ENCODE results near the gene WDR88. TPM values are rescaled to one million over a fixed set of nuclear protein-coding genes. Genes with fewer than 3 reads are reported as not detected.

The WDR88 gene
- total and polyA plus RNA-seq, 12 donors, result 0.13 to 0.37 TPM; not detected in 10

GRCh38 chr19:33191501-33191900 is 59.6 kb downstream of the WDR88 start:
- WGBS, 2 donors, result 84 to 86% methylated on average over 6 of the region's 6 CpGs
- Histone ChIP-seq H3K4me1 (peaks cover 0 to 19% (median 6%) of the 10 kb centered on the region in 9 donors), H3K27ac (no peak overlapping the region), H3K27me3 (peaks cover 0 to 30% (median 0%) of the 10 kb centered on the region in 7 donors), H3K9me3 (no peaks in the 10 kb centered on the region), H3K36me3 (no peaks in the 10 kb centered on the region), H3K4me3 (no peak overlapping the region)
- DNase-seq (no peak), ATAC-seq (no peak)
- intact Hi-C loops (cut with DNase I), result no loop called here
- no peak for TF ChIP-seq CTCF (IDR thresholded peaks at IDR 0.05)

DNA sequence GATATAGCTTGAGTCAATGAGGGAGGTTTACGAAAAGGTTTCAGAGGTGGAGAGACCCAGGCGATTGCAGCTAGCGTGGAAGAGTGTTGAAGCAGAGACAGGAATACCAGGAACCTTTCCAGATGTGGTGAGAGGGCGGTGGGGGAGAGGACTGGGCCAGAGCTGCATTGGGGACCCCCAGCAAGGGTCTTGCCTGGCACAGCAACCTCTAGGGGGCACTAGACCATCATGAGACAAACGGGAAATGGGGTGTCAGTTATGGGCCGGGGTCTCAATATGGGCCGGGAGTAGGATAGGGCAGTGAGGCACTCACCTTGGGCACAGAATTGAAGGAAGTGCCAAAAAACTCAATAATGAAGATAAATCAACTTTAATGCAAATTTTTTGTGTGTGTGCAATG is 60.1 kb downstream of the WDR88 start:
- Histone ChIP-seq H3K9me3 (no peaks in the 10 kb centered on the region), H3K4me1 (peaks cover 0 to 14% (median 6%) of the 10 kb centered on the region in 9 donors), H3K27ac (no peak overlapping the region), H3K27me3 (peaks cover 0 to 30% (median 0%) of the 10 kb centered on the region in 7 donors), H3K36me3 (peaks cover 0 to 4% (median 0%) of the 10 kb centered on the region in 9 donors), H3K4me3 (no peak overlapping the region)
- peak in 1 of 9 donors; percentile 21 for TF ChIP-seq CTCF (IDR thresholded peaks at IDR 0.05)
- no peak for ATAC-seq
- intact Hi-C loops (cut with DNase I), result no loop called here
- WGBS, 2 donors, result 62 to 73% methylated on average over 7 of the region's 7 CpGs
- no peak for DNase-seq

- TF ChIP-seq CTCF (IDR thresholded peaks at IDR 0.05), result no peak
- intact Hi-C loops (cut with DNase I), result no loop called here
- peaks cover 0 to 30% (median 0%) of the 10 kb centered on the region in 7 donors for H3K27me3 ChIP-seq
- peak overlapping the region in 5 of 10 donors; percentile 27 to 41 (median 36) for H3K4me3 ChIP-seq
- WGBS, 2 donors, result 82 to 83% methylated on average over 8 of the region's 8 CpGs
- peaks cover 0 to 12% (median 0%) of the 10 kb centered on the region in 9 donors for H3K36me3 ChIP-seq
- ATAC-seq, result no peak
- H3K4me1 ChIP-seq, result peaks cover 0 to 11% (median 6%) of the 10 kb centered on the region in 9 donors
- H3K9me3 ChIP-seq, result no peaks in the 10 kb centered on the region
- H3K27ac ChIP-seq, result no peak overlapping the region
- no peak for DNase-seq
Measured at GRCh38 chr19:33193269-33193864, 61.5 kb downstream of the WDR88 start.

DNA sequence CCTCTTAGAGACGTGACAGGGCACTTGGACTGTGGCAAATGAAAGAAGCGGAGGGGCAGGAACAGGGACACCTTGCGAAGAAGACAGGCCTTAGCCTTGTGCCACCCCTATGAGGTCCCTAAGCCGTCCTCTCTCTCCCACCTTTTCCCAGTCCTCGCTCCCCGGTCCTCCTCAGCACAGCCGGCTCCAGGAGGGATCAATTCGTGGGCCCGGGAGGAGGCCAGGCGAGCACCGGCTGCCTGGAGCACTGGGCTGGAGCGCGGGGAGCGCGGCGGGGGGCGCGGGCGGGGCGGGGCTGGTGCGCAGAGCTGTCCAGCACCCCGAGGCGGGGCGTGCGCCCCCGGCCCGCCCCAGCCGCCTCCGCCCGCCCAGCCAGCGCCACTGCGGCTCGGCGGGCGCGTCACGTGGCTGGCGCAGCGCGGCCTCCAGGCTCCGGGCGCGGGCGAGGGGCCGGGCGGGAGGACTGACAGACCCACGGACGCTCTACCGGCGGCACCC is 62.0 kb downstream of the WDR88 start, which contains the start of gene LRP3:
TSS of gene LRP3 (plus strand) at position 466 of the 498 bp plus-strand sequence. CDS start 456 bp downstream, outside the sequence.
- Histone ChIP-seq H3K4me1 (peaks cover 0 to 11% (median 6%) of the 10 kb centered on the region in 9 donors), H3K9me3 (no peaks in the 10 kb centered on the region), H3K27me3 (peaks cover 0 to 30% (median 0%) of the 10 kb centered on the region in 7 donors), H3K36me3 (peaks cover 0 to 17% (median 0%) of the 10 kb centered on the region in 9 donors), H3K4me3 (peak within 1 kb of the TSS; percentile 41 to 81 (median 63)), H3K27ac (peak within 1 kb of the TSS in 8 of 10 donors; percentile 35 to 71 (median 58))
- TF ChIP-seq CTCF (IDR thresholded peaks at IDR 0.05), result no peak
- 4 to 14% methylated on average over 17 to 50 of the region's 50 CpGs for WGBS, 2 donors
- intact Hi-C loops (cut with DNase I), result no loop called here
- ATAC-seq (peak in 7 of 8 donors; percentile 43 to 89 (median 62)), DNase-seq (peak; percentile 27 to 59)

Data from heart right ventricle (tissue), 16 donors.